MCF 10A (cell line): ENCODE measurements around the gene TCEA2. TPM values are rescaled to one million over a fixed set of nuclear protein-coding genes. Genes with fewer than 3 reads are reported as not detected.

Source experiments
- BruUV-seq: library from RNA; stranded (reverse); fragments of 400-500 nt; replicated peaks from 2 replicates; lab custom pipeline; 2021; lab: Mats Ljungman, UMichigan
- CTCF ChIA-PET: fragments of 300-600 bp; sonication (Branson Sonifier 250); formaldehyde crosslinking; extraction: SDS; loops from one replicate; lab custom pipeline; 2021; ENCODE audit warnings: antibody characterized with exemption, inconsistent platforms; lab: Yijun Ruan, JAX
- POLR2A ChIA-PET: fragments of 300-600, 350-650 bp; sonication (Branson Sonifier 250); formaldehyde crosslinking; extraction: SDS; loops from one replicate; lab custom pipeline; 2020; ENCODE audit warnings: antibody characterized with exemption, inconsistent platforms; lab: Yijun Ruan, JAX
- DNase-seq: peaks from one replicate; pipeline ENCODE4 v3.0.0-alpha.2; 2018; ENCODE audit not compliant: unreplicated experiment
- H3K27ac Mint-ChIP-seq: one replicate; pipeline ENCODE4 v1.8.0; 2022; ENCODE audit warnings: mild to moderate bottlenecking, low read depth, mixed read lengths; ENCODE audit not compliant: unreplicated experiment
- H3K27me3 Mint-ChIP-seq: one replicate; pipeline ENCODE4 v1.8.0; 2022; ENCODE audit warnings: mixed read lengths; ENCODE audit not compliant: insufficient read depth, unreplicated experiment
- H3K36me3 Mint-ChIP-seq: one replicate; pipeline ENCODE4 v1.8.0; 2022; ENCODE audit warnings: mild to moderate bottlenecking, moderate library complexity, mixed read lengths; ENCODE audit not compliant: insufficient read depth, unreplicated experiment
- H3K4me1 Mint-ChIP-seq: one replicate; pipeline ENCODE4 v1.8.0; 2022; ENCODE audit warnings: mixed read lengths; ENCODE audit not compliant: insufficient read depth, unreplicated experiment
- H3K4me3 Mint-ChIP-seq: one replicate; pipeline ENCODE4 v1.8.0; 2022; ENCODE audit warnings: mild to moderate bottlenecking, moderate library complexity, mixed read lengths; ENCODE audit not compliant: unreplicated experiment
- H3K9me3 Mint-ChIP-seq: one replicate; pipeline ENCODE4 v1.8.0; 2022; ENCODE audit warnings: mixed read lengths; ENCODE audit not compliant: unreplicated experiment
- CTCF ChIP-seq: fragments of 200-600 bp; IDR thresholded peaks from one replicate; pipeline ENCODE4 v1.8.0; 2022; ENCODE audit warnings: antibody characterized with exemption, mild to moderate bottlenecking; ENCODE audit not compliant: unreplicated experiment
- intact Hi-C: fragments of 100-400 bp; cut with micrococcal nuclease; formaldehyde crosslinking; loops from 2 replicates; pipeline ENCODE4 v1.14.1; 2022
- total RNA-seq: library from RNA; stranded (reverse); gene quantifications from 2 replicates; pipeline ENCODE4 v1.2.3, GENCODE V29; 2022

Gene TCEA2
- total RNA-seq, 1 experiment from 2014 or later, result 30.8 TPM

GRCh38 chr20:64075556-64075955 is 12.6 kb downstream of the TCEA2 start:
- BruUV-seq, result no TSS peak
- Mint-ChIP-seq H3K27me3 (no peaks in the 10 kb centered on the region), H3K4me1 (peaks cover 8% of the 10 kb centered on the region), H3K9me3 (no peaks in the 10 kb centered on the region), H3K36me3 (no peaks in the 10 kb centered on the region), H3K27ac (no peak overlapping the region), H3K4me3 (no peak overlapping the region)
- ChIA-PET POLR2A (interaction anchor here (0.6 to 1.3 kb wide), 3 partner anchors 42 to 119 kb away, joined by 3 to 5 read pairs (median 4); partner anchors contain the start of genes PRPF6 and UCKL1), CTCF (interaction anchor here (0.9 to 1.5 kb wide), 3 partner anchors 9 to 538 kb away, joined by 4 read pairs; partner anchors contain the start of gene PTK6)
- DNase-seq, result no peak
- intact Hi-C loops, result no loop called here
- no peak for TF ChIP-seq CTCF

GRCh38 chr20:64076061-64076997 is 13.3 kb downstream of the TCEA2 start:
- no peak for DNase-seq
- TF ChIP-seq CTCF, result no peak
- ChIA-PET CTCF (interaction anchor here (0.6 to 1.5 kb wide), 4 partner anchors 9 to 45 kb away, joined by 3 to 4 read pairs (median 4); no protein-coding TSS in a partner anchor), POLR2A (interaction anchor here (0.6 to 1.3 kb wide), 3 partner anchors 14 to 120 kb away, joined by 3 to 4 read pairs (median 3); partner anchors contain the start of gene UCKL1)
- Mint-ChIP-seq H3K4me1 (peaks cover 8% of the 10 kb centered on the region), H3K27me3 (no peaks in the 10 kb centered on the region), H3K36me3 (no peaks in the 10 kb centered on the region), H3K9me3 (no peaks in the 10 kb centered on the region), H3K4me3 (no peak overlapping the region), H3K27ac (no peak overlapping the region)
- intact Hi-C loops, result no loop called here
- BruUV-seq, result no TSS peak

- H3K36me3 Mint-ChIP-seq, result no peaks in the 10 kb centered on the region
- POLR2A ChIA-PET, result interaction anchor here (0.9 to 1.3 kb wide), 2 partner anchors 15 to 44 kb away, joined by 3 to 4 read pairs; no protein-coding TSS in a partner anchor
- CTCF ChIA-PET, result interaction anchor here (1.0 to 1.5 kb wide), 2 partner anchors 10 to 42 kb away, joined by 4 read pairs; no protein-coding TSS in a partner anchor
- DNase-seq, result no peak
- H3K27ac Mint-ChIP-seq, result no peak overlapping the region
- BruUV-seq, result no TSS peak
- intact Hi-C loops, result no loop called here
- H3K27me3 Mint-ChIP-seq, result no peaks in the 10 kb centered on the region
- no peaks in the 10 kb centered on the region for H3K9me3 Mint-ChIP-seq
- no peak for TF ChIP-seq CTCF
- H3K4me3 Mint-ChIP-seq, result no peak overlapping the region
- peaks cover 8% of the 10 kb centered on the region for H3K4me1 Mint-ChIP-seq
Observed at GRCh38 chr20:64077094-64077493, 14.1 kb downstream of the TCEA2 start.

- ChIA-PET CTCF (interaction anchor here (4.5 kb wide), 1 partner anchor 8 kb away, joined by 25 read pairs; no protein-coding TSS in a partner anchor), POLR2A (interaction anchor here (2.0 kb wide), 1 partner anchor 16 kb away, joined by 10 read pairs; the partner anchor contains the start of gene TCEA2)
- H3K4me1 Mint-ChIP-seq, result peaks cover 8% of the 10 kb centered on the region
- DNase-seq, result no peak
- no peak overlapping the region for H3K4me3 Mint-ChIP-seq
- no peaks in the 10 kb centered on the region for H3K9me3 Mint-ChIP-seq
- TF ChIP-seq CTCF, result no peak
- intact Hi-C loops, result no loop called here
- H3K27me3 Mint-ChIP-seq, result no peaks in the 10 kb centered on the region
- H3K27ac Mint-ChIP-seq, result no peak overlapping the region
- no TSS peak for BruUV-seq
- no peaks in the 10 kb centered on the region for H3K36me3 Mint-ChIP-seq
Observed at GRCh38 chr20:64077541-64077875, 14.5 kb downstream of the TCEA2 start.
